HEK293T (cell line): ENCODE results near the gene DLX4.

ENCODE experiments used
- ARNT ChIP-seq: fragments of 450-650 bp; IDR thresholded peaks from 2 replicates; pipeline ENCODE4 v1.6.1; 2017; ENCODE audit warnings: mild to moderate bottlenecking
- BHLHE40 ChIP-seq: fragments of 450-650 bp; IDR thresholded peaks from 2 replicates; pipeline ENCODE4 v1.6.1; 2016; ENCODE audit warnings: mild to moderate bottlenecking, moderate library complexity, borderline replicate concordance
- CTBP1 ChIP-seq: fragments of 450-650 bp; IDR thresholded peaks from 2 replicates; pipeline ENCODE4 v1.6.1; 2016; ENCODE audit warnings: borderline replicate concordance
- ELF4 ChIP-seq: fragments of 450-650 bp; IDR thresholded peaks from 2 replicates; pipeline ENCODE4 v1.6.1; 2017; ENCODE audit warnings: antibody characterized with exemption
- FOXK2 ChIP-seq: fragments of 450-650 bp; IDR thresholded peaks from 2 replicates; pipeline ENCODE4 v1.6.1; 2016; ENCODE audit warnings: mild to moderate bottlenecking
- FOXM1 ChIP-seq: fragments of 450-650 bp; IDR thresholded peaks from 2 replicates; pipeline ENCODE4 v1.6.1; 2017; ENCODE audit warnings: mild to moderate bottlenecking, borderline replicate concordance
- LEF1 ChIP-seq: fragments of 450-650 bp; IDR thresholded peaks from 2 replicates; pipeline ENCODE4 v1.6.1; 2017; ENCODE audit warnings: mild to moderate bottlenecking, borderline replicate concordance
- NFRKB ChIP-seq: fragments of 450-650 bp; IDR thresholded peaks from 2 replicates; pipeline ENCODE4 v1.6.1; 2016; ENCODE audit warnings: mild to moderate bottlenecking, moderate library complexity
- SP1 ChIP-seq: fragments of 450-650 bp; IDR thresholded peaks from 2 replicates; pipeline ENCODE4 v1.6.1; 2017
- SUZ12 ChIP-seq: fragments of 450-650 bp; IDR thresholded peaks from 2 replicates; pipeline ENCODE4 v1.6.1; 2016; ENCODE audit warnings: mild to moderate bottlenecking

- no peak for TF ChIP-seq CTBP1
- no peak for TF ChIP-seq NFRKB
- TF ChIP-seq BHLHE40, result no peak
- TF ChIP-seq SP1, result no peak
- no peak for TF ChIP-seq FOXK2
- no peak for TF ChIP-seq ARNT
- no peak for TF ChIP-seq FOXM1
- TF ChIP-seq SUZ12, result no peak
- TF ChIP-seq LEF1, result no peak
- no peak for TF ChIP-seq ELF4
Measured at GRCh38 chr17:49976828-49977202, 7.8 kb downstream of the DLX4 start.
